Endothelial cell of umbilical vein (primary cell): ENCODE measurements around the gene HECTD2. TPM values are rescaled to one million over a fixed set of nuclear protein-coding genes. Genes with fewer than 3 reads are reported as not detected.

Experiments used
- BruUV-seq: library from RNA; stranded (reverse); fragments of 400-500 nt; replicated peaks from 2 replicates; lab custom pipeline; 2021; lab: Mats Ljungman, UMichigan
- CTCF ChIA-PET: fragments of 300-600, 350-600 bp; sonication (Branson Sonifier 250); formaldehyde crosslinking; loops from one replicate; lab custom pipeline; 2021; ENCODE audit warnings: antibody characterized with exemption, inconsistent platforms; lab: Charles Lee
- POLR2A ChIA-PET: fragments of 300-600, 350-600 bp; sonication (Branson Sonifier 250); formaldehyde crosslinking; loops from one replicate; lab custom pipeline; 2021; ENCODE audit warnings: antibody characterized with exemption, inconsistent platforms; lab: Charles Lee
- DNase-seq: peaks from one replicate; pipeline ENCODE4 v3.0.0-alpha.2; 2011; ENCODE audit warnings: low read depth, low spot score
- FAIRE-seq: peaks from 2 replicates; lab custom pipeline; 2011; peaks lifted over from hg19 to GRCh38; lab: Jason Lieb, UNC
- H2AFZ ChIP-seq: 2 replicates; pipeline ENCODE4 v1.6.0; 2012; ENCODE audit warnings: low read depth, low read length, control low read depth, inconsistent platforms
- H3K27ac ChIP-seq: 2 replicates; pipeline ENCODE4 v1.5.1; 2011; ENCODE audit warnings: low read depth, mild to moderate bottlenecking, control low read depth, low read length, moderate library complexity; ENCODE audit not compliant: insufficient read depth
- H3K27me3 ChIP-seq, 2 experiments: 2 replicates each; pipeline versions ENCODE4 v1.6.0 to v1.6.1; 2011; ENCODE audit warnings: low read length in 2 of 2, mixed read lengths in 1 of 2; ENCODE audit not compliant: control insufficient read depth in 2 of 2, insufficient read depth in 2 of 2
- H3K36me3 ChIP-seq, 2 experiments: 2 replicates in 1 of 2; 3 replicates in 1 of 2; pipeline ENCODE4 v1.5.1; 2011; ENCODE audit warnings: low read length in 2 of 2, mild to moderate bottlenecking in 1 of 2, moderate library complexity in 1 of 2; ENCODE audit not compliant: control insufficient read depth in 2 of 2, insufficient read depth in 2 of 2; ENCODE audit errors: extremely low read depth in 1 of 2
- H3K4me1 ChIP-seq: 3 replicates; pipeline ENCODE4 v1.5.1; 2011; ENCODE audit warnings: mild to moderate bottlenecking, low read length; ENCODE audit not compliant: control insufficient read depth, insufficient read depth; ENCODE audit errors: extremely low read depth
- H3K4me2 ChIP-seq: 2 replicates; pipeline ENCODE4 v1.6.1; 2011; ENCODE audit warnings: low read length, control low read depth, mixed read lengths; ENCODE audit not compliant: insufficient read depth
- H3K4me3 ChIP-seq, 3 experiments: fragments of 200-600 bp in 1 of 3; sonication (generic), shearing (Covaris generic) in 1 of 3; replicated peaks in 1 of 3; 2 replicates each; pipeline ENCODE4 v1.5.1; 2011 to 2016; ENCODE audit warnings: control low read depth in 3 of 3, low read length in 3 of 3, mild to moderate bottlenecking in 2 of 3, inconsistent platforms in 1 of 3, low read depth in 1 of 3, moderate library complexity in 1 of 3; ENCODE audit not compliant: insufficient read depth in 1 of 3
- H3K79me2 ChIP-seq: 2 replicates; pipeline ENCODE4 v1.6.0; 2012; ENCODE audit warnings: low read length, inconsistent platforms; ENCODE audit not compliant: control insufficient read depth, insufficient read depth
- H3K9ac ChIP-seq: replicated peaks from 2 replicates; pipeline ENCODE3; 2011; ENCODE audit warnings: low read length, control low read depth; ENCODE audit not compliant: insufficient read depth; ENCODE audit errors: extremely low read depth
- H3K9me1 ChIP-seq: replicated peaks from 3 replicates; pipeline ENCODE4 v1.6.0; 2011; ENCODE audit warnings: mild to moderate bottlenecking, low read length; ENCODE audit not compliant: control insufficient read depth, insufficient read depth; ENCODE audit errors: extremely low read depth
- H3K9me3 ChIP-seq: replicated peaks from 2 replicates; pipeline ENCODE4 v1.5.1; 2012; ENCODE audit warnings: low read length, inconsistent platforms; ENCODE audit not compliant: control insufficient read depth, insufficient read depth
- H4K20me1 ChIP-seq: replicated peaks from 2 replicates; pipeline ENCODE3; 2011; ENCODE audit warnings: mild to moderate bottlenecking, low read length; ENCODE audit not compliant: control insufficient read depth, insufficient read depth; ENCODE audit errors: extremely low read depth
- EZH2 ChIP-seq: IDR thresholded peaks from 2 replicates; pipeline ENCODE4 v1.6.1; 2012; ENCODE audit warnings: borderline replicate concordance, low read depth, mild to moderate bottlenecking, moderate library complexity, low read length, inconsistent platforms; ENCODE audit not compliant: severe bottlenecking
- FOS ChIP-seq: IDR thresholded peaks from 2 replicates; pipeline ENCODE4 v1.6.1; 2011; ENCODE audit warnings: mild to moderate bottlenecking, low read length, moderate library complexity, borderline replicate concordance; ENCODE audit not compliant: insufficient read depth
- GATA2 ChIP-seq: IDR thresholded peaks from 2 replicates; pipeline ENCODE4 v1.7.0; 2011; ENCODE audit warnings: low read depth, mild to moderate bottlenecking, moderate library complexity, mixed read lengths, low read length; ENCODE audit not compliant: insufficient read length, insufficient read depth
- JUN ChIP-seq: IDR thresholded peaks from 2 replicates; pipeline ENCODE4 v1.6.1; 2011; ENCODE audit warnings: borderline replicate concordance, low read depth; ENCODE audit not compliant: insufficient read length, insufficient read depth
- MYC ChIP-seq: IDR thresholded peaks from one replicate; pipeline ENCODE4 v1.6.1; 2011; ENCODE audit warnings: mild to moderate bottlenecking, low read depth, low read length
- POLR2A ChIP-seq: IDR thresholded peaks from 2 replicates; pipeline ENCODE4 v1.6.1; 2012; ENCODE audit warnings: low read depth, mild to moderate bottlenecking, control low read depth, low read length
- POLR2AphosphoS5 ChIP-seq: IDR thresholded peaks from 2 replicates; pipeline ENCODE4 v1.6.1; 2012; ENCODE audit warnings: low read depth, mild to moderate bottlenecking, control low read depth, low read length, moderate library complexity; ENCODE audit not compliant: insufficient read depth
- dilution Hi-C: fragments of 300-500 bp; cut with MboI; formaldehyde crosslinking; loops from one replicate; pipeline ENCODE4 v1.15.0; 2019; ENCODE audit warnings: low sequenced_read_pairs; ENCODE audit not compliant: extremely low pct_ligation_motif_present
- intact Hi-C: fragments of 100-400 bp; cut with micrococcal nuclease; formaldehyde crosslinking; loops from one replicate; pipeline ENCODE4 v1.10.0; 2022
- polyA plus RNA-seq, 4 experiments: library from polyadenylated mRNA; depleted of rRNA in 3 of 4; stranded (reverse) in 3 of 4; unstranded in 1 of 4; fragments of >200 nt; gene quantifications; 2 replicates each; pipeline versions ENCODE4 v1.2.1 to v1.2.3, GENCODE V29; 2011 to 2012; ENCODE audit warnings: missing spikeins in 1 of 4
- total RNA-seq: library from RNA; stranded (reverse); gene quantifications from 2 replicates; pipeline ENCODE4 v1.2.3, GENCODE V29; 2021
- TF ChIP-seq, protein P1 (sequence below), 2 donors: IDR thresholded peaks; 1 replicate in 1 of 2; 2 replicates in 1 of 2; pipeline ENCODE4 v1.5.1; 2011; ENCODE audit warnings: low read length in 2 of 2, mild to moderate bottlenecking in 2 of 2, moderate library complexity in 2 of 2, control low read depth in 1 of 2, inconsistent platforms in 1 of 2, low read depth in 1 of 2; ENCODE audit not compliant: insufficient read depth in 1 of 2; ENCODE audit errors: extremely low read depth in 1 of 2
- TF ChIP-seq, protein P2 (sequence below): IDR thresholded peaks from 2 replicates; pipeline ENCODE4 v1.6.1; 2011; ENCODE audit not compliant: insufficient read depth, insufficient read length

HECTD2 gene
- total and polyA plus RNA-seq, 2 donors (not counting 3 experiments of a cell fraction or from before 2014, with no cell fraction given): 4.2 to 10.7 TPM

DNA sequence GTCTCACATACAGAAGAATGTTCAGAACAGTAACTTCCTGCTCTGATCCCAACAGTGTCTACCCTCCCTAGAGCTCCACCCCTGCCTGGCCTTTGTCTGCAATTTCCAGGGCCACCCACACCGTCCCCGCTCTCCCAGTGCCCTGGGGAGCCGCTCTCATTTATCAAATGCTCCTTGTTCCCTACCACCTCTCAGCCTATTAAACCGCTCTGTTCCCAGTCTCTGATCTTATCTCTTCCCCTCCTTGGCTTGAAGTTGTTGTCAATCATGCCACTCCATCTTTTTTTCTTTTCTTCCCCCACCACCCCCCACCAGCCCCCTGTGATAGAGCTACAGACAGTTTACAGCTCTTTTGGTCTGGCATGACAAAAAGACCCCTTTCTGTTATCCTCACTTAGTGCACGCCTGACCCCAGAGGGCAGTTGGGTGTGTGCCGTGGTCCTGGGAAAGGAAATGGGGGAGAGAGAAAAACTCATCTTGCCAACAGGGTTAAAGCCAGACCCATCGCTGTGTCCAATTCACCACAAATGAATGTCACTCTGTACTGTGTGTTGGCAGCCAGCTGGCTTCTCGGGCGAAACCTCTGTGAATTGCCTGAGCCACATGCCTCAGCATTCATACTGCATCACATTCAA, 28.8 kb upstream of the HECTD2 start:
- Histone ChIP-seq H3K9me3 (no peaks in the 10 kb centered on the region), H3K27ac (no peak overlapping the region), H4K20me1 (no peaks in the 10 kb centered on the region), H3K79me2 (no peaks in the 10 kb centered on the region), H3K4me1 (peaks cover 3% of the 10 kb centered on the region), H3K9me1 (no peaks in the 10 kb centered on the region), H3K9ac (no peak overlapping the region), H3K4me3 (no peak overlapping the region), H3K4me2 (no peak overlapping the region), H3K27me3 (peaks cover 13 to 35% of the 10 kb centered on the region in 2 experiments), H2AFZ (no peak overlapping the region), H3K36me3 (no peaks in the 10 kb centered on the region)
- CTCF ChIA-PET: interaction anchor here (0.9 to 5.4 kb wide), 5 partner anchors 11 to 532 kb away, joined by 4 to 51 read pairs (median 5); no protein-coding TSS in a partner anchor
- no TSS peak for BruUV-seq
- DNase-seq: no peak
- intact Hi-C loops: no loop called here
- POLR2A ChIA-PET: no interaction called here
- TF ChIP-seq, protein P1, sequence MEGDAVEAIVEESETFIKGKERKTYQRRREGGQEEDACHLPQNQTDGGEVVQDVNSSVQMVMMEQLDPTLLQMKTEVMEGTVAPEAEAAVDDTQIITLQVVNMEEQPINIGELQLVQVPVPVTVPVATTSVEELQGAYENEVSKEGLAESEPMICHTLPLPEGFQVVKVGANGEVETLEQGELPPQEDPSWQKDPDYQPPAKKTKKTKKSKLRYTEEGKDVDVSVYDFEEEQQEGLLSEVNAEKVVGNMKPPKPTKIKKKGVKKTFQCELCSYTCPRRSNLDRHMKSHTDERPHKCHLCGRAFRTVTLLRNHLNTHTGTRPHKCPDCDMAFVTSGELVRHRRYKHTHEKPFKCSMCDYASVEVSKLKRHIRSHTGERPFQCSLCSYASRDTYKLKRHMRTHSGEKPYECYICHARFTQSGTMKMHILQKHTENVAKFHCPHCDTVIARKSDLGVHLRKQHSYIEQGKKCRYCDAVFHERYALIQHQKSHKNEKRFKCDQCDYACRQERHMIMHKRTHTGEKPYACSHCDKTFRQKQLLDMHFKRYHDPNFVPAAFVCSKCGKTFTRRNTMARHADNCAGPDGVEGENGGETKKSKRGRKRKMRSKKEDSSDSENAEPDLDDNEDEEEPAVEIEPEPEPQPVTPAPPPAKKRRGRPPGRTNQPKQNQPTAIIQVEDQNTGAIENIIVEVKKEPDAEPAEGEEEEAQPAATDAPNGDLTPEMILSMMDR (IDR thresholded peaks at IDR 0.05; ENCODE audit: extremely low read depth in 1 of 2, insufficient read depth in 1 of 2, low read depth in 1 of 2, low read length in 2 of 2): no peak
- TF ChIP-seq GATA2 (no peak), JUN (no peak), FOS (no peak), POLR2AphosphoS5 (no peak), EZH2 (no peak), POLR2A (no peak), MYC (no peak)
- TF ChIP-seq, protein P2, sequence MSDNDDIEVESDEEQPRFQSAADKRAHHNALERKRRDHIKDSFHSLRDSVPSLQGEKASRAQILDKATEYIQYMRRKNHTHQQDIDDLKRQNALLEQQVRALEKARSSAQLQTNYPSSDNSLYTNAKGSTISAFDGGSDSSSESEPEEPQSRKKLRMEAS: no peak
- dilution Hi-C loops: no loop called here
- no peak for FAIRE-seq
